K562 (cell line): ENCODE measurements around the gene HNRNPD. TPM values are rescaled to one million over a fixed set of nuclear protein-coding genes. Genes with fewer than 3 reads are reported as not detected.

Experiments
- ARID3B ChIP-seq: fragments of 250-450 bp; sonication (Bioruptor Pico); IDR thresholded peaks from 2 replicates; pipeline ENCODE4 v1.4.0; 2020; ENCODE audit warnings: borderline replicate concordance
- ATF1 ChIP-seq, 2 experiments: fragments of 450-650 bp in 1 of 2; IDR thresholded peaks; 2 replicates each; pipeline ENCODE4 v1.6.1; 2016; ENCODE audit warnings: missing compliant biosample characterization in 1 of 2, missing genetic modification characterization in 1 of 2
- CBFA2T3 ChIP-seq: fragments of 450-650 bp; IDR thresholded peaks from 2 replicates; pipeline ENCODE4 v1.6.1; 2017
- CHD4 ChIP-seq: fragments of 200-600 bp; sonication (generic); IDR thresholded peaks from 3 replicates; pipeline ENCODE4 v1.6.1; 2012; ENCODE audit warnings: low read depth, mild to moderate bottlenecking, mixed read lengths, low read length, inconsistent platforms; ENCODE audit not compliant: insufficient read depth, insufficient replicate concordance, poor library complexity, severe bottlenecking
- CSDE1 ChIP-seq, 2 experiments: fragments of 450-650 bp; IDR thresholded peaks; 2 replicates each; pipeline ENCODE4 v1.6.1; 2016; ENCODE audit warnings: mild to moderate bottlenecking in 1 of 2
- MCM7 ChIP-seq, 2 experiments: fragments of 450-650 bp; IDR thresholded peaks; 2 replicates each; pipeline ENCODE4 v1.6.1; 2016 to 2018
- POLR3A ChIP-seq: IDR thresholded peaks from 2 replicates; pipeline ENCODE4 v1.6.1; 2011; ENCODE audit warnings: borderline replicate concordance, mild to moderate bottlenecking, moderate library complexity; ENCODE audit not compliant: insufficient read length, insufficient read depth; ENCODE audit errors: extremely low read depth
- RBFOX2 ChIP-seq: fragments of 200-400 bp; formaldehyde crosslinking; IDR thresholded peaks from 2 replicates; pipeline ENCODE4 v1.6.1; 2017; ENCODE audit warnings: low read depth, mild to moderate bottlenecking, low read length, moderate library complexity
- SMAD3 ChIP-seq: fragments of 450-650 bp; formaldehyde crosslinking; conservative IDR thresholded peaks from 2 replicates; pipeline ENCODE4 v1.4.0; 2020; ENCODE audit warnings: mild to moderate bottlenecking
- SRSF9 ChIP-seq: fragments of 200-400 bp; formaldehyde crosslinking; IDR thresholded peaks from 2 replicates; pipeline ENCODE4 v1.6.1; 2017; ENCODE audit warnings: low read depth, low read length, borderline replicate concordance
- ZFP36 ChIP-seq: fragments of 150-350 bp; IDR thresholded peaks from 2 replicates; pipeline ENCODE4 v1.6.1; 2018; ENCODE audit warnings: low read length, low read depth; ENCODE audit not compliant: partially characterized antibody
- ZNF384 ChIP-seq: IDR thresholded peaks from 2 replicates; pipeline ENCODE4 v1.6.1; 2012; ENCODE audit warnings: low read depth, low read length, improper control_type of control experiment
- polyA plus RNA-seq, 8 experiments: library from polyadenylated mRNA; depleted of rRNA in 4 of 8; stranded (reverse) in 5 of 8; unstranded in 3 of 8; fragments of >200 nt; fragmentation: Nextera tagmentation in 2 of 8; fragmentation: Illumina TruSeq in 1 of 8; extraction: Ambion mirVana in 2 of 8; extraction: Trizol in 1 of 8; gene quantifications; 2 replicates each; pipeline versions ENCODE4 v1.2.1 to v1.2.3, GENCODE V29; 2011 to 2014; ENCODE audit warnings: inconsistent platforms in 1 of 8, missing spikeins in 1 of 8
- total RNA-seq, 7 experiments: library from RNA; depleted of rRNA in 6 of 7; stranded (reverse); fragments of >200 nt in 6 of 7; fragmentation: Illumina TruSeq in 2 of 7; extraction: Trizol in 2 of 7; gene quantifications; 2 replicates each; pipeline versions ENCODE4 v1.2.1 to v1.2.3, GENCODE V29; 2011 to 2021; ENCODE audit warnings: low replicate concordance in 1 of 7
- TF ChIP-seq, protein P1 (sequence below), 2 experiments: fragments of 450-650 bp; IDR thresholded peaks; 2 replicates each; pipeline ENCODE4 v1.6.1; 2016; ENCODE audit warnings: mild to moderate bottlenecking in 2 of 2, borderline replicate concordance in 1 of 2, low read depth in 1 of 2, moderate library complexity in 1 of 2
- TF ChIP-seq, protein P2 (sequence below): fragments of 200-400 bp; formaldehyde crosslinking; IDR thresholded peaks from 2 replicates; pipeline ENCODE4 v1.6.1; 2017; ENCODE audit warnings: mild to moderate bottlenecking, low read depth, low read length, moderate library complexity

The HNRNPD gene
- total and polyA plus RNA-seq, 9 of the 15 experiments (the other 6 are each of a cell fraction or from before 2014, with no cell fraction given), result 92.4 to 955 (median 160) TPM

DNA sequence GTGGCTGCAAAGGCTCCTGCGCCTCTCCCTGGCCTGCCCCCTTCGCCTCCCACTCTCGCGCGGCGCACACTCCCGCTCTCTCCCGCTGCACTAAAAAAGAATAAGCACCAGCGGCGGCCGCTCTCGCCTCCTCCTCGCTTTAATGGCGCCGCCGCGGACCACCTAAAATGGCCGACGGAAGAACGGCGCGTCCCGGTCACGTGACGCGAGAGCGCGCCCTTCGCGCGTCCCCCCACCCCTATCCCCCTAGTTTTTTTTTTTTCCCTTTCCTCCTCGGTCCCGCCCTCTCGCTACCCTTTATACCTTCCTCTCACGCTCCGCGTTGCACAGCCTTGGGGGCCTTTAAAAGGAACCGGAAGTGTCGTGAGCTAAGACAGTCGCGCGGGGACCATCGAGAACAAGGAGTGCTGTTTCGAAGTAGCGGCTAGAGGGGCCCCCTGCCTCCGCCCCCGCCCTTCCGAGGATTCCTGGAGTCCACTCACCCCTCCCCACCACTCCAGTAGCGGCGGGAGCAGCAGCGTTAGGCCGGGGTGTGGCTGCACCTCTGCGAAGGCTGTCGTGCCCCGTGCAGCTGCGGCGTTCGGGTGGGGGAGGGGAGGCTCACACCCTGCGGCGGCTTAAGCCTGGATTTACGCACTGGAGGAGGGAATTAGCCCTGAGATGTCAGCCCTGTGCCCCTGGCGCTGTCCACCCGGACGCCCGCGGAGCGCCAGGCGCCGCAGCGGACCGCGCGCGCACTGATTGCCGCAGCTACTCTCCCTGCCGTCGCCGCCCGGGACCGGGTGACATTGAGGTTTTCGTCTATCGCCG, at the start of gene HNRNPD (continued):
- TF ChIP-seq ARID3B (CRISPR knock-in tag) (no peak), CBFA2T3 (peak; percentile 57), MCM7 (IDR thresholded peaks at IDR 0.05) (no peak), SRSF9 (no peak), RBFOX2 (peak; percentile 98), SMAD3 (CRISPR knock-in tag) (no peak; the same call in 1 of the 2 replicates), POLR3A (no peak), CHD4 (no peak), ZFP36 (no peak), CSDE1 (IDR thresholded peaks at IDR 0.05) (peak in 1 of 2 experiments; percentile 84; a peak in 1 of 4 replicates), ZNF384 (peak; percentile 100), ATF1 (CRISPR knock-in tag; IDR thresholded peaks at IDR 0.05) (no peak; the same call in 1 of the 2 replicates), ATF1 (tag; IDR thresholded peaks at IDR 0.05) (peak; percentile 90)
- TF ChIP-seq, protein P1, sequence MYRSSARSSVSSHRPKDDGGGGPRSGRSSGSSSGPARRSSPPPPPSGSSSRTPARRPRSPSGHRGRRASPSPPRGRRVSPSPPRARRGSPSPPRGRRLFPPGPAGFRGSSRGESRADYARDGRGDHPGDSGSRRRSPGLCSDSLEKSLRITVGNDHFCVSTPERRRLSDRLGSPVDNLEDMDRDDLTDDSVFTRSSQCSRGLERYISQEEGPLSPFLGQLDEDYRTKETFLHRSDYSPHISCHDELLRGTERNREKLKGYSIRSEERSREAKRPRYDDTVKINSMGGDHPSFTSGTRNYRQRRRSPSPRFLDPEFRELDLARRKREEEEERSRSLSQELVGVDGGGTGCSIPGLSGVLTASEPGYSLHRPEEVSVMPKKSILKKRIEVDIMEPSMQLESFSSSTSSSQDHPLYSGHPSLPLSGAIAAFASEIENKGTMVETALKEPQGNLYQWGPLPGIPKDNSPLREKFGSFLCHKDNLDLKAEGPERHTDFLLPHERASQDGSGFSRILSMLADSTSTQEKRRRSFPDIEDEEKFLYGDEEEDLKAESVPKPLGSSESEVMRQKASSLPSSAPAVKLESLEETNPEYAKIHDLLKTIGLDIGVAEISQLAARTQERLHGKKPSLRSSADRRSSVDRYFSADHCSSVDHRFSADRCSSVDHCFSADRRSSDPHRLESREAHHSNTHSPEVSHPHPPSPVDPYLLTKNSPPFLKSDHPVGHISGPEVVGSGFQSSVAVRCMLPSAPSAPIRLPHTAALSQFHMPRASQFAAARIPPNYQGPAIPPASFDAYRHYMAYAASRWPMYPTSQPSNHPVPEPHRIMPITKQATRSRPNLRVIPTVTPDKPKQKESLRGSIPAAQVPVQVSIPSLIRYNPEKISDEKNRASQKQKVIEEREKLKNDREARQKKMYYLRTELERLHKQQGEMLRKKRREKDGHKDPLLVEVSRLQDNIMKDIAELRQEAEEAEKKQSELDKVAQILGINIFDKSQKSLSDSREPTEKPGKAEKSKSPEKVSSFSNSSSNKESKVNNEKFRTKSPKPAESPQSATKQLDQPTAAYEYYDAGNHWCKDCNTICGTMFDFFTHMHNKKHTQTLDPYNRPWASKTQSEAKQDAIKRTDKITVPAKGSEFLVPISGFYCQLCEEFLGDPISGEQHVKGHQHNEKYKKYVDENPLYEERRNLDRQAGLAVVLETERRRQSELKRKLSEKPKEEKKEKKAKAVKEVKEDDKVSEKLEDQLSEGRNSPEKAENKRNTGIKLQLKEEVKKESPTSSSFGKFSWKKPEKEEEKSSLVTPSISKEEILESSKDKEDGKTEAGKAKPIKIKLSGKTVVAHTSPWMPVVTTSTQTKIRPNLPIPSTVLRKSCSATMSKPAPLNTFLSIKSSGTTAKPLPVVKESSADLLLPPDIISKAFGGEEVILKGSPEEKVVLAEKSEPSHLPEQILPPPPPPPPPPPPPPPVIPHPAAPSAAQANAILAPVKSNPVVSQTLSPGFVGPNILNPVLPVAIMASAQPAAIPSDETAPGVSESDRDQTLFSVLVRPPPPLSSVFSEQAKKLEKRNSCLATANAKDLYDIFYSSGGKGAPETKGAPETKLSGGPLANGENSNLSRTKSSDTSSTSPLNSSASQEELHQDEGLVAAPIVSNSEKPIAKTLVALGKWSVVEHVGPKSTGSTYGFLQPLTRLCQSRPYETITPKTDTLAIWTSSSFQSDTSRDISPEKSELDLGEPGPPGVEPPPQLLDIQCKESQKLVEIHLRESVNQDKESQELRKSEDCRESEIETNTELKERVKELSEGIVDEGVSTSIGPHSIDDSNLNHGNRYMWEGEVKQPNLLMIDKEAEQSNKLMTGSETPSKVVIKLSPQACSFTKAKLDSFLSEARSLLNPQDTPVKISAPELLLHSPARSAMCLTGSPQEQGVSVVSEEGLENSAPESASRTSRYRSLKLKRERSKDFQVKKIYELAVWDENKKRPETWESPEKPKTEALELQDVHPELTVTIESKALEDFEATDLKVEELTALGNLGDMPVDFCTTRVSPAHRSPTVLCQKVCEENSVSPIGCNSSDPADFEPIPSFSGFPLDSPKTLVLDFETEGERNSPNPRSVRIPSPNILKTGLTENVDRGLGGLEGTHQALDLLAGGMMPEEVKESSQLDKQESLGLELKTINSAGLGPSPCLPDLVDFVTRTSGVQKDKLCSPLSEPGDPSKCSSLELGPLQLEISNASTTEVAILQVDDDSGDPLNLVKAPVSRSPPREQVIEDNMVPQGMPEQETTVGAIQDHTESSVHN (IDR thresholded peaks at IDR 0.05; ENCODE audit: borderline replicate concordance in 1 of 2, low read depth in 1 of 2), result peak in 1 of 2 experiments; percentile 69; a peak in 2 of 4 replicates
- TF ChIP-seq, protein P2, sequence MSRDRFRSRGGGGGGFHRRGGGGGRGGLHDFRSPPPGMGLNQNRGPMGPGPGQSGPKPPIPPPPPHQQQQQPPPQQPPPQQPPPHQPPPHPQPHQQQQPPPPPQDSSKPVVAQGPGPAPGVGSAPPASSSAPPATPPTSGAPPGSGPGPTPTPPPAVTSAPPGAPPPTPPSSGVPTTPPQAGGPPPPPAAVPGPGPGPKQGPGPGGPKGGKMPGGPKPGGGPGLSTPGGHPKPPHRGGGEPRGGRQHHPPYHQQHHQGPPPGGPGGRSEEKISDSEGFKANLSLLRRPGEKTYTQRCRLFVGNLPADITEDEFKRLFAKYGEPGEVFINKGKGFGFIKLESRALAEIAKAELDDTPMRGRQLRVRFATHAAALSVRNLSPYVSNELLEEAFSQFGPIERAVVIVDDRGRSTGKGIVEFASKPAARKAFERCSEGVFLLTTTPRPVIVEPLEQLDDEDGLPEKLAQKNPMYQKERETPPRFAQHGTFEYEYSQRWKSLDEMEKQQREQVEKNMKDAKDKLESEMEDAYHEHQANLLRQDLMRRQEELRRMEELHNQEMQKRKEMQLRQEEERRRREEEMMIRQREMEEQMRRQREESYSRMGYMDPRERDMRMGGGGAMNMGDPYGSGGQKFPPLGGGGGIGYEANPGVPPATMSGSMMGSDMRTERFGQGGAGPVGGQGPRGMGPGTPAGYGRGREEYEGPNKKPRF, result no peak
